Prostate gland (tissue), 2 donors: ENCODE data around the gene RECQL. TPM values are rescaled to one million over a fixed set of nuclear protein-coding genes. Genes with fewer than 3 reads are reported as not detected.
A peak's percentile ranks its signal among the peaks of the same experiment; 100 is the strongest.

ENCODE experiments used
- DNase-seq: peaks from one replicate; pipeline ENCODE4 v3.0.0-alpha.2; 2019; ENCODE audit warnings: low spot score
- H3K27ac ChIP-seq, 2 donors: fragments of 200-600 bp; sonication (generic); 2 replicates each; pipeline ENCODE4 v1.5.1; 2017 to 2019
- H3K27me3 ChIP-seq: fragments of 200-600 bp; sonication (generic); replicated peaks from 2 replicates; pipeline ENCODE4 v1.5.1; 2019; ENCODE audit not compliant: insufficient read depth
- H3K36me3 ChIP-seq, 2 donors: fragments of 200-600 bp; sonication (generic); 1 replicate in 1 of 2; 2 replicates in 1 of 2; pipeline versions ENCODE4 v1.5.1 to v1.8.1; 2017 to 2019
- H3K4me1 ChIP-seq: fragments of 200-600 bp; sonication (generic); replicated peaks from 2 replicates; pipeline ENCODE4 v1.5.1; 2019
- H3K4me3 ChIP-seq, 2 donors: fragments of 200-600 bp; sonication (generic); 2 replicates each; pipeline ENCODE4 v1.5.1; 2017 to 2019
- H3K9me3 ChIP-seq: fragments of 200-600 bp; sonication (generic); 2 replicates; pipeline ENCODE4 v1.5.1; 2017
- CTCF ChIP-seq, 4 experiments: fragments of 200-600 bp in 2 of 4; fragments of 450-650 bp in 2 of 4; sonication (generic) in 2 of 4; IDR thresholded peaks; 1 replicate in 3 of 4; 2 replicates in 1 of 4; pipeline ENCODE4 v1.5.1; 2016 to 2019; ENCODE audit warnings: antibody characterized with exemption in 4 of 4, mild to moderate bottlenecking in 2 of 4, moderate library complexity in 2 of 4
- POLR2A ChIP-seq: fragments of 450-650 bp; IDR thresholded peaks from one replicate; pipeline ENCODE4 v1.6.1; 2016; ENCODE audit warnings: antibody characterized with exemption, mild to moderate bottlenecking
- POLR2AphosphoS5 ChIP-seq: sonication (generic); formaldehyde crosslinking; IDR thresholded peaks from one replicate; pipeline ENCODE4 v1.6.1; 2017; ENCODE audit warnings: antibody characterized with exemption
- WGBS: methylation state at CpG from one replicate; pipeline ENCODE4 v1.1.5; 2018; 5-methylcytosine and 5-hydroxymethylcytosine counted together
- intact Hi-C: fragments of 100-400 bp; cut with DNase I; formaldehyde crosslinking; loops from one replicate; pipeline ENCODE4 v1.14.2; 2022
- total RNA-seq, 2 donors: library from RNA; depleted of rRNA; stranded (reverse); fragments of >200 nt; gene quantifications; one replicate each; pipeline ENCODE4 v1.1.0, GENCODE V29; 2016

The RECQL gene
- total RNA-seq = 10 to 100 TPM; 19.8 to 23.3 TPM

- TF ChIP-seq POLR2A = peak; percentile 27
- no peak for TF ChIP-seq CTCF (IDR thresholded peaks at IDR 0.05)
- peak; percentile 96 for TF ChIP-seq POLR2AphosphoS5
- Histone ChIP-seq H3K36me3 (no peaks in the 10 kb centered on the region), H3K27ac (peak within 1 kb of the TSS; percentile 77 to 83), H3K27me3 (no peaks in the 10 kb centered on the region), H3K4me1 (peaks cover 10% of the 10 kb centered on the region), H3K9me3 (no peaks in the 10 kb centered on the region), H3K4me3 (peak within 1 kb of the TSS; percentile 89 to 93)
- intact Hi-C loops = loop anchor here (5.0 kb wide), 1 partner anchor 156 kb away; the partner anchor contains the start of gene LDHB
- under 1% methylated on average over 61 of the region's 61 CpGs for WGBS
- peak; percentile 97 for DNase-seq
Measured at GRCh38 chr12:21501258-21502163, at the start of gene RECQL, which contains the start of gene GOLT1B. Gene RECQL, minus strand, starts transcription at chr12:21501635. Its CDS starts 2,065 bp downstream, at chr12:21499570. Gene GOLT1B, plus strand, starts transcription at chr12:21501789. Its CDS starts 135 bp downstream, at chr12:21501924.

- no peak for DNase-seq
- Histone ChIP-seq H3K36me3 (no peaks in the 10 kb centered on the region), H3K27ac (no peak overlapping the region), H3K4me3 (no peak overlapping the region), H3K9me3 (no peaks in the 10 kb centered on the region), H3K4me1 (no peaks in the 10 kb centered on the region), H3K27me3 (no peaks in the 10 kb centered on the region)
- TF ChIP-seq POLR2A = no peak
- no peak for TF ChIP-seq CTCF (IDR thresholded peaks at IDR 0.05)
- no peak for TF ChIP-seq POLR2AphosphoS5
- WGBS = 77% methylated on average over 1 of the region's 1 CpG
- intact Hi-C loops = no loop called here
Measured at GRCh38 chr12:21547437-21547836, 46.0 kb upstream of the RECQL start.

- H3K9me3 ChIP-seq = no peaks in the 10 kb centered on the region
- 0% methylated on average over 1 of the region's 1 CpG for WGBS
- H3K4me1 ChIP-seq = no peaks in the 10 kb centered on the region
- no peaks in the 10 kb centered on the region for H3K36me3 ChIP-seq
- TF ChIP-seq CTCF (IDR thresholded peaks at IDR 0.05) = no peak
- no peak for TF ChIP-seq POLR2AphosphoS5
- no peak for TF ChIP-seq POLR2A
- no peak overlapping the region for H3K27ac ChIP-seq
- intact Hi-C loops = no loop called here
- H3K27me3 ChIP-seq = no peaks in the 10 kb centered on the region
- no peak for DNase-seq
- H3K4me3 ChIP-seq = no peak overlapping the region
Measured at GRCh38 chr12:21546716-21547115, 45.3 kb upstream of the RECQL start.

- WGBS = 91% methylated on average over 2 of the region's 2 CpGs
- intact Hi-C loops = no loop called here
- Histone ChIP-seq H3K9me3 (no peaks in the 10 kb centered on the region), H3K27ac (no peak overlapping the region), H3K36me3 (no peaks in the 10 kb centered on the region), H3K27me3 (no peaks in the 10 kb centered on the region), H3K4me1 (no peaks in the 10 kb centered on the region), H3K4me3 (no peak overlapping the region)
- no peak for TF ChIP-seq CTCF (IDR thresholded peaks at IDR 0.05)
- no peak for TF ChIP-seq POLR2A
- no peak for TF ChIP-seq POLR2AphosphoS5
- no peak for DNase-seq
Measured at GRCh38 chr12:21545557-21545956, 44.1 kb upstream of the RECQL start.

GRCh38 chr12:21543151-21543550 is 41.7 kb upstream of the RECQL start:
- Histone ChIP-seq H3K9me3 (no peaks in the 10 kb centered on the region), H3K4me3 (no peak overlapping the region), H3K4me1 (no peaks in the 10 kb centered on the region), H3K36me3 (no peaks in the 10 kb centered on the region), H3K27ac (no peak overlapping the region), H3K27me3 (no peaks in the 10 kb centered on the region)
- intact Hi-C loops = no loop called here
- DNase-seq = no peak
- TF ChIP-seq POLR2A = no peak
- no peak for TF ChIP-seq POLR2AphosphoS5
- TF ChIP-seq CTCF (IDR thresholded peaks at IDR 0.05) = no peak
